GM18861 (cell line): ENCODE results near the gene FLOT2.
"Not testable (repeated sequence)": the region's sequence is repeated elsewhere in the genome, so short reads cannot be mapped to it uniquely, and the experiment has no call there.

Experiments
- ATAC-seq: cut with Tn5 transposase; IDR thresholded peaks from one replicate; pipeline ENCODE4 v1.9.1; 2021; ENCODE audit not compliant: unreplicated experiment

FLOT2 gene

DNA sequence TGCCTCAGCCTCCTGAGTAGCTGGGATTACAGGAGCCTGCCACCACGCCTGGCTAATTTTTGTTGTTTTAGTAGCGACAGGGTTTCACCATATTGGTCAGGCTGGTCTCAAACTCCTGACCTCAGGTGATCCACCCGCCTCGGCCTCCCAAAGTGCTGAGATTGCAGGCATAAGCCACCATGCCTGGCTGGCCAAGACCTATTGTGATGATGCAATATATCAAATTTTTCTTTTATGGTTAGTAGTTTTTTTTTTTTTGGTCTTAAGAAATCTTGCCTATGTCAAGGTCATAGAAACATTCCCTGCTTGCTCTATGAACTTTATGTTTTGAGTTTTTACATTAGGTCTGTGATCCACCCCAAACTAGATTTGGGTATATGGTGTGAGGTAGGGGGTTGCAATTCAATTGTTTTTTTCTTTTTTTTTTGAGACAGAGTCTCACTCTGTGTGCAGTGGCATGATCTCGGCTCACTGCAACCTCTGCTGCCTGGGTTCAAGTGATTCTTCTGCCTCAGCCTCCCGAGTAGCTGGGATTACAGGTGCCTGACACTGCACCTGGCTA is 20.3 kb downstream of the FLOT2 start:
- ATAC-seq, result not testable (repeated sequence)

DNA sequence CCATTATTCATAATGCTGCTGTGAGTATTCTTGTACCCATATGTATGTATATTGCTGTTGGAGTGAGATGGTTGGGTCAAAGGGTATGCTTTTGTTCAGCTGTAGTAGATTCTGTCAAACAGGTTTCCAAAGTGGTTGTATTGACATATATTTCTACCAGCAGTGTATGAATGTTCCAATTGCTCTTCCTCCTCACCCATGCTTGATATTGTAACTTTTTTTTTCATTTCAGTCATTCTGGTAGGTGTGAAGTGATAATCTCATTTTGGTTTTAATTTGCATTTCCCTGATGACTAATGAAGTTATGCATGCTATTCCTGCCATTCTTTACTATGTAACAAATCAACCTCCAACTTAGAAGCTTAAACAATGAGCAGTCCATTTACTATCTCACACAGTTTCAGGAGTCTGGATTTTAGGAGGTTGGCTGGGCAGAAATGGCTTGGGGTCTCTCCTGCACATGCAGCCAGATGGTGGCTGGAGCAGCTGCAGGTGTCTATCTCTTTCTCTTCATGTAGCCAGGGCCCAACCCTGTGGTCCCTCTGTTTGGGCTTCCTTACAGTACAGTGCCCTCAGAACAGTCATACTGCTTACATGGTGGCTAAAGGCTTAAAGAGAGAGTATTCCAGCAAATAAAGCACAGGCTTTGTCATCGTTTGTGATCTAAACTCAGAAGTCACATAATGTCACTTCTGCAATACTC is 21.5 kb downstream of the FLOT2 start:
- ATAC-seq, result no peak

DNA sequence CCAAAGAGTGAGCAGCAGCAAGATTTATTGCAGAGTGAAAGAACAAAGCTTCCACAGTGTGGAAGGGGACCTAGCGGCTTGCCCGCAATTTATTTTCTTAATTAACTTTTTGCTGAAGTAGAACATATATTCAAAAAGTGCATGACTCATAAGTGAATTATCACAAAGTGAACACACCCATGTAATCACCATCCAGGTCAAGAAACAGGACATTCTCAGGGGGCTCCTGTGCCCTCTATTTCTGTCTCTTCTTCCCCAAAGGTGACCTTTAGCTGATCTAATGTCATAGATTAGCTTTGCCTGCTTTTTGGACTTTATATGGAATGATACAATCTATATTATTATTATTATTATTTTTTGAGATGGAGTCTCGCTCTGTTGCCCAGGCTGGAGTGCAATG is 22.8 kb downstream of the FLOT2 start:
- no peak for ATAC-seq

GRCh38 chr17:28873839-28874238 is 23.7 kb downstream of the FLOT2 start:
- ATAC-seq, result no peak

- ATAC-seq, result peak; percentile 90
Observed at GRCh38 chr17:28871056-28871579, 26.4 kb downstream of the FLOT2 start.

DNA sequence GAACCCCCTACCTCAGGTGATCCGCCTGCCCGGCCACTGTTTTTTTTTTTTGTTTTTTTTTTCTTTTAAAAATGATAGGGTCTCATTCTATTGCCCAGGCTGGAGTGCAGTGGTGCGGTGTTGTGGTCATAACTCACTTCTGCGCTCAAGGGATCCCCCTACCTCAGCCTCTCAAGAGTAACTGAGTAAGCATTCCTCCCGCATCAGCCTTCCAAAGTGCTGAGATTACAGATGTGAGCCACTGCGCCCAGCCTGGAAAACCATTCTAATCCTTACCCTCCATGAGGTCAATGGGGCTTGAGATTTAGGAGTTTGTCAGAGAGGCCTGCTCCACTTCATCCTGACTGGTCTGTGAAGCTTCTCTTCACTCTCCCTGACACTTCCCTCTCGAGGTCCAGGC is 30.3 kb downstream of the FLOT2 start:
- no peak for ATAC-seq

GRCh38 chr17:28865946-28866752 is 31.4 kb downstream of the FLOT2 start:
- ATAC-seq, result no peak

DNA sequence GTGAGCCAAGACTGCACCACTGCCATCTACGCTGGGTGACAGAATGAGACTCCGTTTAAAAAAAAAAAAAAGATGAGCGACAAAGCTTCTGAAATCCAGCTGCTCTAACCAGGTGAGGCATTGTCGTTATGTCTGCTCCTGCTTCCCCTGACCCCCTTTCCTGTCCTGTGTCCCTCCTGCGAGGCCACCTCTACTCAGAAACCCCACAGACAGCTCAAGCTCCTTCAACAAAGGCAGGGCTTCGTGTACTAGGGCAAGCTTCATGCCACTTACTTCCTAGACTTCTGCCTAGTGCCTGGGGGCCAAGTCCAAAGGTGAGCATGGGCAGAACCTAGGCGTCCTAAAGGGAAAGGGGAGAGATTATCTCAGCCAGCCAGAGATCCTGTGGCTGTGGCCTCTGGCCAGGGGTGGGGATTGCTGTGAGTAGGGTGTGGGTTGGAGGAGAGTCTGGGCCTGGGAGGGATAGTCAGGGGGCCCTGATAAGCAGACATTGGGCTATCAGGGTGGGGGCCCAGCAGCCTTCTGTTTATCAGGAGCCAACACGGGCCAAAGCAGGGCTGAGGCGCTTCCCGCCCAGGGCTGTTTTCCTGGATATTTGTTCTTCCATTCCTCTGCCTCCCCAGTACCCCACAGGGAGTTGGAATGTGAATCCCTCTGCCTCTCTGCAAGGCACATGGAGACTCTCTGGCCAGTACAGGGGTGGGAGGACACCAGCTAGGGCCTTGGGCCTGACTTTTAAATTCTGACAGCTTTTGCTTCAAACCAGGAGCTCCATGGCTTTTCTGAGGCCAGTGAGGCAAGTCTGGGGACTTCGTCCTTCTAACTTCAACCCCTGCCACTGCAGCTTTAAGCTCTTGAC is 32.3 kb downstream of the FLOT2 start:
- no peak for ATAC-seq

GRCh38 chr17:28863953-28864352 is 33.6 kb downstream of the FLOT2 start:
- ATAC-seq, result no peak

GRCh38 chr17:28862561-28862960 is 35.0 kb downstream of the FLOT2 start:
- ATAC-seq, result no peak

DNA sequence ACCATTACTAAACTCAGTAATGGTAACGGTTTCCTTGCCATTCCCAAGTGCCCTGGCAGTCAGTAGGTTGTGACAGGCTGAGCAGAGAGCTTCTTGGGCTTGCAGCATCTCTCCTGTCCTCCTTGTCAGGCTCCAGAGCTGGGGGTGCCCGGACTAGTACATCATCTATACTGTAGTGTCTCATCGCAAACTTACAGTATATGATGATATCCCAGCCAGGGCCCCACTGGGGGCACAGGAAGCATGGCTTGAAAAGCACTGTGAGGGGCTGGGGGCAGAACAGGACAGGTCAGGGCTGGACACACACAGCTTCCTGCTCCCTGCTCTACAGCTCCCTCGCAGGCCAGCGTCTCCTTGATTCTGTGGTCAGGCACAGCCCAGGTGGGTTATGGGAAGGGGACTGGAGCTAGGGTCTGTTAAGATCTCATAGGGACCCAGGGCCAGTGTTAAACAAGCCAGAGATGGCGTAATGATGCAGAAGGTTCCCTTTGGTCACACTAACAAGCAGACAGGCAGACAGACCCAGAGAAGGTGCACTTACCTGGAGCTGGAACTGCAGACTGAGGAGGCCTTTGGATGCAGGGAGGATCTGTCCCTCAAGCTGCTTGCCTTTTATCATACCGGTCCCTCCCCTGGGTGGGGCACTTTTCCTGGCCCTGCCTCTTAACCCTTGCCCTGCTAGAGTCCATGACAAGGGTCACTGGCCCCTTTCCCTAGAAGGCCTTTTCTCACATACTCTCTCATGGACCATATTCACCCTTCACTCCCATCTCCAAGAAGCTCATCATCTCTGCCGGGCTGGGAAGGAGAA is 35.9 kb downstream of the FLOT2 start:
- ATAC-seq, result no peak

DNA sequence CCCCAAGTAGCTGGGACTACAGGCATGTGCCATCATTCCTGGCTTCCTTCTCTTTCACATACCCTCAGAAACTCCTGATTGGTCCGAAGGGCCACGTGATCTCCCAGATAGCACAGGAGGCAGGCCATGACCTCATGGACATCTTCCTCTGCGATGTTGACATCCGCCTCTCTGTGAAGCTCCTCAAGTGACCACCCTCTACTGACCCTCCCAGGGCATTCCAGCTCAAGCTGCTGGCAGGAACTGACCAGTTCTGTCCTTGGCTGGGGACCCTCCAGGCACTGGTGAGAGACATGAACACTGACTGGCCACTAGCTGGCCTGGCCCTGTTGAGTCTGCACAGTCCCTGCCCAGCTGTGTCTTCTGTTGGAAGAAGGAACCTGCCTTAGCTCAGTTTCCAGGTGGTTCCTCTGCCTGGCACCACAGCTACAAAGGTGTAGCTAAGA is 37.1 kb downstream of the FLOT2 start:
- ATAC-seq, result no peak

GRCh38 chr17:28858801-28859355 is 38.7 kb downstream of the FLOT2 start:
- ATAC-seq, result no peak

DNA sequence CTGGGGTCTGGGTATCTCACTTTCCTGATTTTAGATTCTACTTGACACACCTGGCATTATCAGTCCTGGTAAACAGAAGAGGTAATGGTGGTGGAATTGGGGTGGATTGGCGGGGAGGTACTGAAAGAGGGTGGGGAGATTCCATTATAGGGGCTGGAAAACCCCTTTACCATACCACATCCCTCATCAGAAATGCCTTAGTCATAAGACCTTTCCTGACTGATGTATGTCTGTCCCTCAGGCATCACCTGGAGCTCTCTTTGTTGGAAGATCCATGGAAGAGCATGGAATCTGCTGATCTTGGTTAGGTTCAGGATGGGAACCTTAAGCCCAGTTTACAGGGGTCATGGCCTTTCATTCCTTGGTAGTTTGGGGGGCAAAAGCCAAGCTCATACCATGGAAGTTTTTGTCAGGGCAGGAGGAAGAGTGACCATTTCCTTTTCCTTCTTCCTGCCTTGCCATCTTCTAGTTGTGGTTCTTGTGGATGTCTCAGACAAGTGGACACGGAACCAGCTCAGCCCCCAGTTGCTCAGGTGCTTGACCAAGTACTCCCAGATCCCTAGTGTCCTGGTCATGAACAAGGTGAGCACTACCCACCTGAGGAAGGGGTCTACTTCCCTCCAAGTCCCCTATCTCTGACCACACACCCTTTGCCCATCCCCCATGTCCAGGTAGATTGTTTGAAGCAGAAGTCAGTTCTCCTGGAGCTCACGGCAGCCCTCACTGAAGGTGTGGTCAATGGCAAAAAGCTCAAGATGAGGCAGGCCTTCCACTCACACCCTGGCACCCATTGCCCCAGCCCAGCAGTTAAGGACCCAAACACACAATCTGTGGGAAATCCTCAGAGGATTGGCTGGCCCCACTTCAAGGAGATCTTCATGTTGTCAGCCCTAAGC is 39.4 kb downstream of the FLOT2 start:
- ATAC-seq, result no peak

- ATAC-seq, result no peak
Observed at GRCh38 chr17:28856028-28856574, 41.4 kb downstream of the FLOT2 start.

DNA sequence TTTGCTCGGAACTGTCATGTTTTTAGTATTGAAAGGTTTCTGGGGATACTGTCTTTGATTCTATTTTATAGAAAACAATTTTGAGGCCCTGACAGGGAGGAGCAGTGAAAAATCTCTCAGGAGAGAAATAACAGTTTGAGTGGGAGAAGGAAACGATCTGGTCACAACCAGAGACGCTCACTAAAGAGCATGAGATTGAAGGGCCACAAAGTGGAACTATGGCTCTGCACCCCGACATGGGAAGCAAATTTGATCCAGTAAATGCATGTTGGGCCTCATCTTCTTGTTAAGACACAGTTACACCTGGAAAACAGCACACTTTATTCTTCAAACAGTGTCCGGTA is 42.2 kb downstream of the FLOT2 start:
- no peak for ATAC-seq

DNA sequence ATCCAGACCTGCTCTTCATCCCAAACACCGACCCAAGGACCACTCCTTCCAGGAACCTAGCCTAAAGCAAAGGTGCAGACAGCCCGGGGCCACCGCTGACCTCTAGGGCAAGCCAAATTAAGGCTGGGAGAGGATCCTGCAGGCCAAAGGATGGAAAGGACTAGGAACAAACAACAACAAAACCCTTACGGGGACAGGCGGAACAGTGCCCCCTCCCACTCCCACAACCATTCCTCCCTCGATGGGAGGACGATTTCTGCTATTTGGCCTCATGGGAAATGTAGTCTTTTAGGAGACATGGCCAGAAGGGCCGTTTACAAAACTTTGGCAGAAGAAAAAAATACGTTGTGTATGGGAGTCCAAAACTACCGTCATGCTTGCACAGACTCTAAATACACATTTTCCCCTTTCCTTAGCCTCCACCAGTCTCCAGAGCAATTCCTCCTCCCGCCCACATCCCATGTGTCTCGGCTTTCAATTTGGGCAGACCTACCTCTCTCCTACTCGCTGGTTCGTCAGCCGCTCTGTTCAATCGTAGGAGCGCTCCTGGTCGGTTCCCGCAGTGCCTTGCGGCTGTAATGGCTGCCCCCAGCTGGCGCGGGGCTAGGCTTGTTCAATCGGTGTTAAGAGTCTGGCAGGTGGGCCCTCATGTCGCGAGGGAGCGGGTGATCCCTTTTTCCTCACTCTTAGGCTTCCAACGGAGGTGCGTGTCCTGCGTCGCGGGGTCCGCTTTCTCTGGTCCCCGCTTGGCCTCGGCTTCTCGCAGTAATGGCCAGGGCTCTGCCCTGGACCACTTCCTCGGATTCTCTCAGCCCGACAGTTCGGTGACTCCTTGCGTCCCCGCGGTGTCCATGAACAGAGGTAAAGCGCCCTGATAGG is 42.8 kb downstream of the FLOT2 start, which contains the start of gene ERAL1:
Gene ERAL1, plus strand, starts transcription at position 560 of the 879 bp plus-strand sequence. Its CDS starts 19 bp downstream, at position 579.
- ATAC-seq, result peak; percentile 93
